GM21381 (cell line): Measurements from ENCODE around the gene OMD.
"Not testable (repeated sequence)": the region's sequence is repeated elsewhere in the genome, so short reads cannot be mapped to it uniquely, and the experiment has no call there.

Experiments used
- ATAC-seq: cut with Tn5 transposase; IDR thresholded peaks from one replicate; pipeline ENCODE4 v1.9.1; 2021; ENCODE audit warnings: mild to moderate bottlenecking, moderate library complexity; ENCODE audit not compliant: unreplicated experiment

Gene OMD

DNA sequence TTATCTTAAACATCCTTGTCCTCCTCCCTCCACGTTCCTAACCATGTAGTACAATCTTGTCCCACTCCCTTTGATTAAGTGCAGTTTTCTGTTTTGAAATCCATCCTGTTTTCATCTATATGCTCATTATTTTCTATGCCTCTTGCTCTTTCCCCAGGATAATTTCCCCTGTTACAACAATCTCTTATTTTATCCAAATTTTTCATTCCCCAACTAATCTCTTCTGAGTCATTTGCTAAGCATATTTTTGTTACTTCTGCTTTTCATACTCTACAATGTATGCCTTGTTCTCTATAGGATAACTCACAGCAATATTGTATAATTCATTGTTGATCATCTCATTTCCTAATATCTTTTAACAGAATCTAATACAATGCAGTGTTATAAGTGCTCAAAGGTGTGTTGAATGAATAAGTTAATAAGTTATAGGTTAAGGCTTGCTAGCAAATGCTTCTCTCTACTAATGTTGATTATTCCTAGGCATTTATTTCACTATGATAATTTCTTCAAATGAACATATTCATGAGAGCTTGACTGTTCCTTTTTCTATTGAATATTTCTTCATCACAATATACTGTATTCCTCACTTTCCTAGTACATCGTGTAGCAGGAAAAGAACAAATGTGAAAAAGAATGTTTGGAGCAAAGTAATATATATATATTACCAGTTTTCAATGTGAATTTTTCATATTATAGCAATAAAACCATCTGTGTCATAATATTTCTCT is 1.5 kb downstream of the OMD start:
- ATAC-seq = no peak

- no peak for ATAC-seq
Observed at GRCh38 chr9:92414566-92414965, 9.7 kb downstream of the OMD start.

DNA sequence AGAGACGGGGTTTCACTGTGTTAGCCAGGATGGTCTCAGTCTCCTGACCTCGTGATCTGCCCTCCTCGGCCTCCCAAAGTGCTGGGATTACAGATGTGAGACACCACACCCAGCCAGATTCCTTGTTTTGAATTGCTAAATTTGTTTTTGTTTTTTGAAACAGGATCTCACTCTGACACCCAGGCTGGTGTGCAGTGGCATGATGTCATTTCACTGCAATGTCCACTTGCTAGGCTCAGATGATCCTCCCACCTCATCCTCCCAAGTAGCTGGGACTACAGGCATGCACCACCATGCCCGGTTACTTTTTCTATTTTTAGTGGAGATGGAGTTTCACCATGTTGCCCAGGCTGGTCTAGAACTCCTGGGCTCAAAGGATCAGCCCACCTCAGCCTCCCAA is 13.1 kb downstream of the OMD start:
- ATAC-seq = not testable (repeated sequence)

- no peak for ATAC-seq
Observed at GRCh38 chr9:92408747-92409478, 15.4 kb downstream of the OMD start.

GRCh38 chr9:92407818-92408217 is 16.5 kb downstream of the OMD start:
- no peak for ATAC-seq

GRCh38 chr9:92406477-92406876 is 17.8 kb downstream of the OMD start:
- peak; percentile 69 for ATAC-seq

DNA sequence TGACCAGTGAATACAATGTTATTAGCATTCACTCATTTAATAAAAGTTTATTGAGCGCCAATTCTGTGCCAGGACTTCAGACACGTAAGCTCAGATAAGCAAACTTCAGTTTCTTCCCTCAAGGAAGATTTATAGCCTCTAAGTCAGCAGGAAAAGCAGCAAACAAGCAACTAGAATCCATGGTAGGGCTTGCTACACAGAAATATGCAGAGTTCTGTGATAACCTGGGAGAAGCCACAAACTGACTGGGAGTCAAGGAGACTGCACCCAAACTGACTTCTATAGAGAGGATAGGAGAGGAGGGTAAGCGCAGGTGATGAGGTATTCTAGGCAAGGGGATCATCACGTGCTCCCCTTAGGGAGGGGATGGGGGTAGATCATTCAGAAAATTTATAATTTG is 18.5 kb downstream of the OMD start:
- ATAC-seq = no peak

DNA sequence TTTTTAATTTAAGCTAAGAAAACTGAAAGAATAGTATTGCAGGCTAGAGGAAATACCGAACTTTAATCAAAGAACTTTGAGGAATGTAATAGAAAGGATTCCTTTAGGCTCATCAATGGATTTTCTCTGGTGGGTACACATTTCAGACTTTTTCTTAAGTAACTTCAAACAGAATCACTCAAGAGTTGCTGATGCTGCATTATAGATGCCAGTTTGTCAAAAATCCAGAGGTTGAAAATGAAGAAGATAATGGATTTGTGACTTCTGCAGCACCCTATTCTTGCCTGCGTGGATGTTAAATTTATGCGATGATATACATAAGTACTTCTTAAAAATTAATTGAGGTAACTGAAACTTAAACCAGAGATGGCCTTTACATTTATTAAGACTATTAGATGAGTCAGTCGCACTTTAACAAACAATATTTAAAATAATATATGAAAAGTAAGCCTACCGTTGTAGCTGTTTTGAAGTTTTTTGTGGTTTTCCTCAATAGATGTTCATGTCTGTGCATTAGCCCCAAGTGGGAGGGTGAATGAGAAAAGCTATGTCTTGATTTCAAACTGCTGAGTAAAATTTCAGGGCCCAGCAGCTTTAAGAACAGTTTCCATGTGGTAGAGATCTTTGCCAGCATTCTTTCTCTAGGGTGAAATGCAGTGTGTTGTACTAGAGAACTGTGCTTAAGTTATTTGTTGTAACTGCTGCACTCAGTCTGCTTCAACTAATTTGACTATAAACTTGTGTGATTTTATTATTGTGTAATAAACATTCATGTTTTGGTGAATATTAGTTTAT is 20.0 kb downstream of the OMD start, which contains the start of gene OGN:
Gene OGN, minus strand, starts transcription at position 537 of the 795 bp plus-strand sequence. CDS start 1,171 bp downstream, outside the sequence.
- ATAC-seq = no peak

DNA sequence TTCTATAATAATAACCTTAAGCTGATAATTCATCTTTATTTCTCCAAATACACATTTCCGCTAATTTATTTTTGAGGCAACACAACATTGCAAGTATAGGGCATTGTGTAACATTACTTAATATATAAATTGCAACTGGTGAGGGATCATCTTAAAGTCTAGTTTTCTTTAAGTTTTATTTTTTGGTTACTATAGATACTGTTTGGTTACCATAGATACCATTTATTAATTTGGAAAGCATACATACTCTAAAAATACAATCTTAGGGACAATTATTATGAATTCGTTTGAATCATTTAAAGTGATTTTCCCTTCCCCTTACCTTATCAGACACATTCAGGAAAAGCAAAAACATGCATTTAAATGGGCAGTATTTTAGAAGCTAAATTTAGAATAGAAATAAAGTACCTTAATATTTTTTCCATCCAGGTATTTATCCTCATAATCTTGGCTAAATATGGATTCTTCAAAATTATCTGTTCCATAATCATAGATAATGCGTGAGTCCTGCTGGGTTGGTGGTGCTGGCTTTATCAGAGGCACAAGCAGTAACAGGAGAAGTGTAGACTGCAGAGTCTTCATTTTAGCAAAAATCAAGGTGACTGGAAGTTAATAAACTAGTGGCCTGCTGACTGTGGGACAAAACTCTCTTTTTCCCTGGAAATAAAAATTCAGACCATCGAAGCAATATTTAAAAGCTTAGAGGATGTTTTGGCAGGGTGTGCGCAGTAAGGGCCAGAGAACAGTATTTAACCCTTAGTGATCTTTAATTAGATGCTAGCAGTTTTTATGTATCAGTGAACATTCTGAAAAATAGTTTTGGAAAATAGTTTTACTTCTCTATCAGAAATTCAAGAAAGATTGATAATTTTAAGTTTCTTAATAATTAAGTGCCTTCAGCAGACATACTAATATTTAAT is 21.2 kb downstream of the OMD start:
- no peak for ATAC-seq

DNA sequence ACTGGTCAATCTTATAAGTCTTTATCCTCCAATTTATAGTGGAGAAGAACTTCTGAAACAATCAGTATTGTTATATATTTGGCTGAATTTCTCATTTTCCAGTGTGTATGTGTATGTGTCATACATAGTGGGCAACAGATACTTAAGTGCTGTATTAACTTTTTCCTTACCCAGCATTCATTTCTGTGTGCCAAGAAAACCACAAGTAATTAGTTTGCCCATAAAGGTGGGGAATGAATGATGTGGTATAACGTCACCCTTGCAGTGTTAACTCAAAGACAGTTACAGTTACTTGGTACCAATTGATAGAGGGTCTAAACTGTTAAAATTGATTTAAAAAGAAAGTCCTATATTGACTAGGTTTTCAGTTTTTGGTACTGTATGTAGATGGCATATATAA is 21.9 kb downstream of the OMD start:
- no peak for ATAC-seq

- ATAC-seq = no peak
Observed at GRCh38 chr9:92397853-92398252, 26.4 kb downstream of the OMD start.

DNA sequence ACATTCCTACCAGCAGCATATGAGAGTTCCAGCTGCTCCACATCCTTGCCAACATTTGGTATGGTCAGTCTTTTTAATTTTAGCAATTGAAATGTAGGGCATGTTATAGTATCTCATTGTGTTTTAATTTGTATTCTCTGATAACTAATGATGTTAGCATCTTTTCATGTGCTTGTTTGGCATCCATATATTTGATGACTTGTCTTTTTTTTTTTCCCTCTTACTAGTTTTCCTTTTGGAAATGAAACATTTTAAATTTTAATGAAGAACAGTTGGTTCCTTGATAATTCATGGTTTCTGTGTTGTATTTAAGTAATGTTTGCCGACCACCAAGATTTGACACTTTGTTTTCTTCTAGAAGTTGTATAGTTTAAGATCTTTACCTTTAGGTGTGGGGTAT is 28.7 kb downstream of the OMD start:
- no peak for ATAC-seq

- ATAC-seq = no peak
Observed at GRCh38 chr9:92393686-92394085, 30.6 kb downstream of the OMD start.

DNA sequence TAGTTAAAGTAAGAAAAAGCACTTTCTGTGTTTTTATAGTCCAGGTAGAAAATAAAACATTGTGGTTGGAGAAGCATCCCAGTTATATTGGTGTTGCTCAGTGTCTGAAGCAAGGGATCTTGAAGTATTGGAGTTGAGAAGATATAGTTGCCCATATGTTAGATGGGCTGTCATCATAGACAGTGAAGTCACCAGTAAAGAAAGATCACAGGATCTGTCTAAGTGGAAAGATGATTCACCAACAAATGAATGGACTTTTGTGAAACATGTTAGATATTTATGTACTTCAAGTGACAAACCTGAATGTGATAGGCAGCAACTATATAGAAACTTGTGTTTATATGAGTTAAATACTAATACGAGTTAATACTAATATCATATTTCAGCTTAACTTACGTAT is 31.6 kb downstream of the OMD start:
- ATAC-seq = no peak

- ATAC-seq = no peak
Observed at GRCh38 chr9:92385953-92386352, 38.3 kb downstream of the OMD start.

- ATAC-seq = no peak
Observed at GRCh38 chr9:92385477-92385876, 38.8 kb downstream of the OMD start.

GRCh38 chr9:92385001-92385400 is 39.3 kb downstream of the OMD start:
- ATAC-seq = no peak

DNA sequence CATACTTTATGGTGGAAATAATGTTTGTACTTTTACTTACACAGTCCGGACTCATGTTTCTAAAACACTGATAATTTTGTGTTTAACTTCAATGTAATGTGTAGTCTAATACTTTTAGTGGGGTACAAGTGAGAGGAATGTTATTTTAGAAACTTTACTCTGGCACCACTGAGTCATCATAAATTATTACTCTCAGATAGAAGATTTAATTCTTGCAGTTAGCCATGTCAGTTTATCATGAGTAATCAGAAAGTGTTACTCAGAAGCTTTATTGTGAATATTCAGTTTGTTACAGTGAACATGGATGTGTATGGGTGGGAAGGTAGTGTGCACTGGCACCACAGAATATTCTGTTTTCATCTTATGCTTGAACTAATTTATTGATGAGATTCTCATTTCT is 39.9 kb downstream of the OMD start:
- no peak for ATAC-seq

GRCh38 chr9:92381775-92382174 is 42.5 kb downstream of the OMD start:
- no peak for ATAC-seq

DNA sequence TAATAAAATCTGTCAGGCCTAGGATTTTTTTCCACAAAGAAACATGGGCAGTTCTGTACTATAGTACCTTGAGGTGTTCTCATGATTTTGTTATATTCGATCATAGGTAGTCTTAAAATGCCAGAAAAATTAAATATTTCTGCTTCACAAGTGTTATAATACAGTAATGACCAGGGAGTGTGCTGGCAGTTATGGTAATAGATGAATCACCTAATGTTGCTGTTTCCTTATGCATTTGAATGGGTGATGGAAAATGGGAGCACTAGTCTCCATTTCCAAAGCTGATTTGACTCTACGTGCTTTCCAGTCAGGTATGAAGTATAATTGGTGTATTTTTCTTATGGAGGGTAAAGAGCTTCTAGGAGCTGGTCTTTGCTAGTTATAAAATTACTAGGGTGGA is 43.7 kb downstream of the OMD start:
- no peak for ATAC-seq
